Measurements from ENCODE around the gene TSC1. TPM values are rescaled to one million over a fixed set of nuclear protein-coding genes. Genes with fewer than 3 reads are reported as not detected.
"Not testable (repeated sequence)": the region's sequence is repeated elsewhere in the genome, so short reads cannot be mapped to it uniquely, and the experiment has no call there.

The TSC1 gene
- total RNA-seq, 1 donor from 2014 or later = 20.8 TPM

- H3K36me3 ChIP-seq (ENCODE audit: control insufficient read depth, insufficient read depth, low read length) = no peaks in the 10 kb centered on the region
- FAIRE-seq = no peak
- TF ChIP-seq CTCF (IDR thresholded peaks at IDR 0.05; ENCODE audit: insufficient read depth, low read length, severe bottlenecking) = no peak
- no peak overlapping the region for H3K4me3 ChIP-seq (ENCODE audit: low read depth, low read length)
- peaks cover 4% of the 10 kb centered on the region for H3K27me3 ChIP-seq (ENCODE audit: control insufficient read depth, insufficient read depth, low read length)
- DNase-seq (ENCODE audit: low read depth) = no peak
Measured at GRCh38 chr9:132973166-132973565, 28.8 kb upstream of the TSC1 start.

- Histone ChIP-seq H3K4me3 (ENCODE audit: low read depth, low read length) (no peak overlapping the region), H3K27me3 (ENCODE audit: control insufficient read depth, insufficient read depth, low read length) (no peaks in the 10 kb centered on the region), H3K36me3 (ENCODE audit: control insufficient read depth, insufficient read depth, low read length) (no peaks in the 10 kb centered on the region)
- no peak for TF ChIP-seq CTCF (IDR thresholded peaks at IDR 0.05; ENCODE audit: insufficient read depth, low read length, severe bottlenecking)
- no peak for DNase-seq (ENCODE audit: low read depth)
- no peak for FAIRE-seq
Measured at GRCh38 chr9:132970324-132971062, 26.1 kb upstream of the TSC1 start.

GRCh38 chr9:132969783-132970182 lies 25.4 kb upstream of the TSC1 start:
- TF ChIP-seq CTCF (IDR thresholded peaks at IDR 0.05; ENCODE audit: insufficient read depth, low read length, severe bottlenecking) = no peak
- no peaks in the 10 kb centered on the region for H3K27me3 ChIP-seq (ENCODE audit: control insufficient read depth, insufficient read depth, low read length)
- no peak overlapping the region for H3K4me3 ChIP-seq (ENCODE audit: low read depth, low read length)
- H3K36me3 ChIP-seq (ENCODE audit: control insufficient read depth, insufficient read depth, low read length) = no peaks in the 10 kb centered on the region
- DNase-seq (ENCODE audit: low read depth) = no peak
- no peak for FAIRE-seq

- not testable (repeated sequence) for H3K36me3 ChIP-seq (ENCODE audit: control insufficient read depth, insufficient read depth, low read length); FAIRE-seq; H3K27me3 ChIP-seq (ENCODE audit: control insufficient read depth, insufficient read depth, low read length); H3K4me3 ChIP-seq (ENCODE audit: low read depth, low read length); DNase-seq (ENCODE audit: low read depth)
Measured at GRCh38 chr9:132967908-132968307, 23.5 kb upstream of the TSC1 start.

GRCh38 chr9:132965478-132965877 lies 21.1 kb upstream of the TSC1 start:
- TF ChIP-seq CTCF (IDR thresholded peaks at IDR 0.05; ENCODE audit: insufficient read depth, low read length, severe bottlenecking) = no peak

GRCh38 chr9:132961002-132961401 lies 16.6 kb upstream of the TSC1 start:
- no peak overlapping the region for H3K4me3 ChIP-seq (ENCODE audit: low read depth, low read length)
- FAIRE-seq = no peak

More at GRCh38 chr9:132965478-132965877, 21.1 kb upstream of the TSC1 start:
- Histone ChIP-seq H3K27me3 (ENCODE audit: control insufficient read depth, insufficient read depth, low read length) (no peaks in the 10 kb centered on the region), H3K36me3 (ENCODE audit: control insufficient read depth, insufficient read depth, low read length) (no peaks in the 10 kb centered on the region), H3K4me3 (ENCODE audit: low read depth, low read length) (no peak overlapping the region)
- no peak for FAIRE-seq
- DNase-seq (ENCODE audit: low read depth) = no peak

More at GRCh38 chr9:132961002-132961401, 16.6 kb upstream of the TSC1 start:
- TF ChIP-seq CTCF (IDR thresholded peaks at IDR 0.05; ENCODE audit: insufficient read depth, low read length, severe bottlenecking) = no peak
- Histone ChIP-seq H3K36me3 (ENCODE audit: control insufficient read depth, insufficient read depth, low read length) (no peaks in the 10 kb centered on the region), H3K27me3 (ENCODE audit: control insufficient read depth, insufficient read depth, low read length) (peaks cover 2% of the 10 kb centered on the region)
- no peak for DNase-seq (ENCODE audit: low read depth)

All from bronchial epithelial cell (primary cell).